Mucosa of stomach (tissue), 1 donor: ENCODE measurements around the gene CAPN8.

Source experiments
- H3K27me3 ChIP-seq: one replicate; pipeline ENCODE4 v1.7.0; 2013; ENCODE audit warnings: mild to moderate bottlenecking, low read length; ENCODE audit not compliant: control insufficient read depth, insufficient read depth
- H3K36me3 ChIP-seq: one replicate; pipeline ENCODE4 v1.7.0; 2013; ENCODE audit warnings: low read length; ENCODE audit not compliant: control insufficient read depth, insufficient read depth
- H3K4me1 ChIP-seq: one replicate; pipeline ENCODE4 v1.7.0; 2013; ENCODE audit warnings: mild to moderate bottlenecking, low read length; ENCODE audit not compliant: control insufficient read depth, insufficient read depth
- H3K4me3 ChIP-seq: one replicate; pipeline ENCODE4 v1.7.0; 2013; ENCODE audit warnings: low read length
- H3K9ac ChIP-seq: one replicate; pipeline ENCODE4 v1.7.0; 2013; ENCODE audit warnings: mild to moderate bottlenecking, low read length, moderate library complexity
- H3K9me3 ChIP-seq: one replicate; pipeline ENCODE4 v1.7.0; 2013; ENCODE audit warnings: mild to moderate bottlenecking, low read length, moderate library complexity; ENCODE audit not compliant: control insufficient read depth
- donor health status: Pancreatic carcinoma.

Gene CAPN8

DNA sequence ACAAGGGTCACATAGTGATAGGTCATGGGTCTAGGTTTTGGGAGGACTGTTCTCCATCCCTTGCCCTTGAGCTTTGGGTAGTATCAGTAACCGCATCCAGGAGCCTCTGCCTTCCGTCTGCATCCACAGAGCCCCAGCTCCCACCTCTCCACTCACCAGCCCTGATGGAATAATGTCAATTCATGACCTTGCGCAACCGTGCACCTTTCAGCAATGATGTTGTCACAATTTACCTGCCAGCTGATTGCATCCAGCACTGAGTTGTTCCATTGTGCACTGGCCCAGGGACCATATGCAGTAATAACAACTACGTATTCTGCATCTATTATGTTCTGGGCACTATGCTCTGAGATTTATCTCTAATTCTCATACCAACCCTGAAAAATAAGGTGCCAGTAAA, 1.4 kb downstream of the CAPN8 start:
- peaks cover 46% of the 10 kb centered on the region for H3K4me1 ChIP-seq
- peak overlapping the region; percentile 77 for H3K4me3 ChIP-seq
- H3K27me3 ChIP-seq, result no peaks in the 10 kb centered on the region
- H3K9me3 ChIP-seq, result no peaks in the 10 kb centered on the region
- H3K36me3 ChIP-seq, result no peaks in the 10 kb centered on the region
- H3K9ac ChIP-seq, result peak overlapping the region; percentile 83

DNA sequence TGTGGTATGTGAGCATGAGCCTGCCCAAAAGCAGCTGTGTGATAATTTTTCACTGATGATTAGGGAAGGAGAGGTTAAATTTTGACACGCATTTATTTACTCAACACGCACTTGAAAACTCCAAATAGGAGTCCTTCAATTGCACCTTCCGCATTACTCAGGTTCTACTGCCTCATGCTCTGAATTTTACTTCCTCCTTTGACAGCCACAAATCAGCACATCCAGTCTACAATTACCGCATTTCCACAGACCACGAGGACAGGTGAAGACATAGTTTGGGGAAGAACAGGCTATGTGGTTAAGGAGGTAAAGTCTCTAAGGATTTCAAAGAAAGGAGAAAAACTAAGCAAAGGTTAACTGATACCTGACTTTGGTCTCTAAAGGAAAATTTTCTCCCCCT, 2.6 kb downstream of the CAPN8 start:
- H3K4me3 ChIP-seq, result peak overlapping the region; percentile 77
- H3K9me3 ChIP-seq, result no peaks in the 10 kb centered on the region
- no peaks in the 10 kb centered on the region for H3K36me3 ChIP-seq
- peaks cover 40% of the 10 kb centered on the region for H3K4me1 ChIP-seq
- H3K9ac ChIP-seq, result peak overlapping the region; percentile 51
- H3K27me3 ChIP-seq, result no peaks in the 10 kb centered on the region

DNA sequence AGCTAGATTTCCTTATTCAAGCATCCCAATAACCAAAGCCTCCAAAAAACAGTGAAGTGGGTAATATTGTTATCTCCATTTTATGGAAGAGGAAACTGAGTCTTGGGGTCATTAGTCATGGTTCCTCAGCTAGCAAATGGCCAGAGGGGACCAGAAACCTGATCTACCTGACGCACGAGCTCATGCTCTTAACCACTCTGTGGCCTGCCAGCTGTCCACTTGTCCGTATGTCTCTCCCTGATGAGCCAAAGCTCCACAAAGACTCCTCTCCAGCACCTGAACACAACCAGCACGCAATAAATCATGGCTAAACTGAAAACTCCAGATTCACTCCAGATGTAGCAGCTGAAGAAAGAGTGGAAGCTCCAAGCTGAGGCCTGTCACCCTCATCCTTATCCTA, 5.8 kb downstream of the CAPN8 start:
- H3K4me1 ChIP-seq, result peaks cover 25% of the 10 kb centered on the region
- no peaks in the 10 kb centered on the region for H3K36me3 ChIP-seq
- H3K27me3 ChIP-seq, result no peaks in the 10 kb centered on the region
- H3K9me3 ChIP-seq, result no peaks in the 10 kb centered on the region
- no peak overlapping the region for H3K9ac ChIP-seq
- H3K4me3 ChIP-seq, result no peak overlapping the region

DNA sequence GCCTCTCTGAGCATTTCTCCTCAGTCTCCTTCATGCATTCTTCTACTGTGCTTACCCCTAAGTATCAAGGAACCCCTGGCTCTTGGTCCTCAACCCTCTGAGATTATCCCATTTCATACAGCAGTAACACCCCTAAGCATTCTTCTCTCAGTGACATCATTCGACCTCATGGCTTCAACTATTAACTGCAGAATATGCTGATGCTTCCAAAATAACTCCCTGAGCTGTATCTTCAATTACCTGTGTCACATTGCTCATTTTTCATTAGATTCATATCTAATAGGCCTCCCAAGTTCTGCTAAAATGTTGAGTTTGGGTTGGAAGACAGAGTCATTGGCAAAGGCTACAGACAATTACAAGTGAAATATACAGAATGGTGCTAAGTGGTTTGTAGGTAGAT, 7.5 kb downstream of the CAPN8 start:
- Histone ChIP-seq H3K36me3 (no peaks in the 10 kb centered on the region), H3K4me1 (peaks cover 35% of the 10 kb centered on the region), H3K27me3 (no peaks in the 10 kb centered on the region), H3K9ac (no peak overlapping the region), H3K4me3 (no peak overlapping the region), H3K9me3 (no peaks in the 10 kb centered on the region)

DNA sequence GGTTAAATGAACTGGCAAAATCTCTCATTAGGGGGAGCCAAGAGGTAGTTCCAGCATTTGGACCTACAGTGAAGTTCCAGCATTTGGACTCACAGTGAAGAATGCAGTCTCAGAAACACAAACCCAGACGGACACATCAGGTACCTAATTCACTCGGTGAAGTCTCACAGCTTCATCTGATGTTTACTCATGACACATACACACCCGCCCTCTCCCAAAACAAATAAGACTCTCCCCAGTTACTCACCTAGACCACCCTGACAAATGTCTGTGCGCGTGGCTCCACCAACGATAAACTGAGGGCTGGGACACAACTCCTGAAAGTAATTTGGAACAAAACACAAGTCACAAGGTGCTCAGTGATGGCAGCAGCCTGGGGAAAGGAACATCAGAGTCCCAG, 11.4 kb downstream of the CAPN8 start:
- peaks cover 37% of the 10 kb centered on the region for H3K4me1 ChIP-seq
- no peaks in the 10 kb centered on the region for H3K9me3 ChIP-seq
- H3K4me3 ChIP-seq, result no peak overlapping the region
- H3K9ac ChIP-seq, result no peak overlapping the region
- H3K27me3 ChIP-seq, result no peaks in the 10 kb centered on the region
- H3K36me3 ChIP-seq, result peaks cover 7% of the 10 kb centered on the region

DNA sequence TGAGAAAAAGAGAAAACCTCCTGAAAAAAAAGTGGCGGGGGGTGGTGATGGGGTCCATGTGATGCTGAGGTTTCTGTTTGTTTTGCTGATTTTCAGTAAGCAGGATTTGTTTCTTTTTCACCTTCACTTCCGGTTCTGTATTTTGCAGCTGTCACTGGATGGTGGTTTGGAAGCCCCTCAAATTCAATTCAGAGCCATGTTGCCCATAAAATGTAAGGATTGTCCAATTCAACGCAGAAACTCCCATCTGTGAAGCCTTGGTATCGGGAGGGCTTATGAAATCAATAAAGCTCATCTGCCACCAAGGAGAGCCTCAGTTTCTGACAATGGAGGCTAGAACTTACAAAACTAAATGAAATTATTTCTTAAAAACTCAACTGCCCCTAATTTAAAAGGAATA, 12.1 kb downstream of the CAPN8 start:
- Histone ChIP-seq H3K4me3 (no peak overlapping the region), H3K27me3 (no peaks in the 10 kb centered on the region), H3K36me3 (peaks cover 8% of the 10 kb centered on the region), H3K9me3 (no peaks in the 10 kb centered on the region), H3K9ac (no peak overlapping the region), H3K4me1 (peaks cover 35% of the 10 kb centered on the region)

DNA sequence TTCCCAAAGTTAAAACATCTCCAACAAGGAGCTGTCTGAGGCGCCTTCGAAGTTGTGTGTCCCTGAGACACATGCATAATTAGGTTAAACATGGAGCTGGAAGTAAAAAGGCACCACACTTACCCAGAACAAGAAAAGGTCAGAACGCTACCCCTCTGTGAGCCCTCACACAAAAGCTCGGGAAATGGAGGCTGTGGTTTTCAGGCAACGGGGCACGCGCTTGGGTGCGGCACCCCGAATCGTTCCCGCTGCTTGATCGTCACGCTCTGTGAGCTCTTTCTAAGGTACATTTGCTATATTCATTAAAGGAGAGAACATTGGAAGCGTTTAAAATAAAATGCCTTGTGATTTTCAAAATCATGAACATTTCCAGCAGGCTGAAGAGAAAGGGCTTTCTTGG, 12.5 kb downstream of the CAPN8 start:
- peaks cover 8% of the 10 kb centered on the region for H3K36me3 ChIP-seq
- H3K4me3 ChIP-seq, result no peak overlapping the region
- no peaks in the 10 kb centered on the region for H3K9me3 ChIP-seq
- no peaks in the 10 kb centered on the region for H3K27me3 ChIP-seq
- peaks cover 33% of the 10 kb centered on the region for H3K4me1 ChIP-seq
- H3K9ac ChIP-seq, result no peak overlapping the region

DNA sequence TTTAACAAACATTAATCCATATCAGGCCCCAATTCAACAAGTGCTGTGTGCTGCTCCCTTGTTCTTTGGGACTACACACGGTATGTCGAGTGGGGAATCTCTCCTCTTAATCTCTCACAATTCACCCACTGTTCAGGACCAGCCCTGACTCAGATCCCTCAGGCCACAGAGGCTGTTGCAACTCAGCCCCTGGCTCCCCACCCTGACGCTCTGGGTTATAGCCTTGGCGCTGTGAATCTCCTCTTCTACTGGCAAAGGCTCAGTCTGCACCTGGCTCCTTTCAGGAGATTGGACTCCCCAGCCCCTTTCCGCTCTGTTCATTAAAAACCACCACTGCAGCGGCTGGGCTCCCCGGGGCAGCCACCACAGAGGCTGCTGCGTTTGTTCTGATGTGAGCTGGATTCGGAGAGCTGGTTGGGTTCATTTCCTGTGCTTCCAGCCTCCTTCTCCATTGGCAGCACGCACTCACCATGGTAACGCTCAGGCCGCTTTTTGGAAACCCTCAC, 13.0 kb downstream of the CAPN8 start:
- H3K36me3 ChIP-seq, result peaks cover 8% of the 10 kb centered on the region
- no peak overlapping the region for H3K4me3 ChIP-seq
- no peaks in the 10 kb centered on the region for H3K27me3 ChIP-seq
- no peaks in the 10 kb centered on the region for H3K9me3 ChIP-seq
- peaks cover 31% of the 10 kb centered on the region for H3K4me1 ChIP-seq
- no peak overlapping the region for H3K9ac ChIP-seq

DNA sequence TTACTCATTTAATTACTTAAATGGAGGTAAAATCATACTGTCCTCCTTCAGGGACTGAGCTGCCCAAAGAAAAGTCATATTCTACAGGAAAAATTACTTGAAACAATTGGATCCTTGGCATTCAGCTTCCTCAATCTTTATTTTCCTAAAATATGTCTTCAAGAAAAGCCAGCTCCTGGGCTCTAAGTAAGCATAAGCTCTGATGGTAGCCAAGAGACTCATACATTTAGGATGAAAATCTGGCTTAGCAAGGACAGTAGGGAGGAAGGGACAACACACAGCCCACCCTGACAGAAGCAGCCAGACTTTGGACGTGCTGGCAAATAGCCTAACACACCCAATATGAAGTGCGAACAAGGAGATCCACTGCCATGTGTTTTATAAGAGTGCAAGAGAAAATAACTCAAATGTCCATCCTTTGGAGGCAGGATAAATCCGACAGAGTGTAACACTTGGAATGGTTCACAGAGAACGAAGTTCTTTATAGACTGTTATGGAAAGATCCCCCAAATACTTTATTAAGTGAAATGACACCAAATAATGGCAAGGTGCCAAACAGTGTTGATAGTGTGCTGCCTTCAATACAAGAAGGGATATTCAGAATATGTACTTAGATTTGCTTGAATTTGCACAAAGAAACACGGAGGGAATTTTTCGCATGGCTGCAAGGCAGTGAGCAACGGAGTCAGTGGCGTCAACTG, 14.1 kb downstream of the CAPN8 start:
- H3K9ac ChIP-seq, result no peak overlapping the region
- H3K36me3 ChIP-seq, result peaks cover 10% of the 10 kb centered on the region
- no peak overlapping the region for H3K4me3 ChIP-seq
- no peaks in the 10 kb centered on the region for H3K27me3 ChIP-seq
- H3K4me1 ChIP-seq, result peaks cover 37% of the 10 kb centered on the region
- H3K9me3 ChIP-seq, result no peaks in the 10 kb centered on the region

DNA sequence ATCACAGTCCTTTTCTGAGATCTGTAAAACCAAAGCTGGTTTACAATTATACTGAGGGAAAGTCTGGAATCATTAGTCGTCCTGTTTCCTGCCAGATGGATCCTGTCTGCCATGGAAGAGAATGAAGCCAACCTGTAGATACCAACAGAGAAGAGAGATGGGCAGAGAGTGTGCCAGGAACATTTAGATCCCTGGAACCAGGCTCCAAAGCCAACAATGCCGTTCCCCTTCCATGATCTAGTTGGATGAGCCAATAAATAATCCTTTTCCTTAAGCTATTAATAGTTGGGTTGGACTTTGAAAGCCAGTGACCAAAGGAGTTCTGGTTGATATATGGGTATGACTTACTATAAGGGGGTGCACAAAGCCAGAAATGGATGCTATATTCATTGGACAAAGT, 15.0 kb downstream of the CAPN8 start:
- Histone ChIP-seq H3K4me3 (no peak overlapping the region), H3K27me3 (no peaks in the 10 kb centered on the region), H3K36me3 (peaks cover 18% of the 10 kb centered on the region), H3K9me3 (no peaks in the 10 kb centered on the region), H3K9ac (no peak overlapping the region), H3K4me1 (peaks cover 44% of the 10 kb centered on the region)

DNA sequence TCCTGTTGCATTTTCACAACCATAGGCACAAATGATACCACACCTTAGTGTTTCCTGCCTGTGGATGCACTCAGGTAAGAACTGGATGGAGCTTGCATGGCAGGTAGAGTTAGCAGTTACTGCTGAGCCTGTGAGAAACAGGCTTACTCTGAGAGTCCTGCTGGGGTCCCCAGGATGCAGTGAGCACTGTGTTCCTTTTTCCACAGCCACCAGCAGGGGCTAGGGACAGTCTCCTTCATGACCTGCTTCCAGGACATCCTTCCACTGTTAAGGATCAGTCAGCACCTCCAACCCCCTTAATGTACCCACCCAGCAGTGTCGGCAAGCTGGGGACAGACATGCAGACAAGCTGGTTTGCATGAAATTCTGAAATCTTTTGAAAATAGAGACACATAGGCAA, 16.3 kb downstream of the CAPN8 start:
- H3K9ac ChIP-seq, result no peak overlapping the region
- no peak overlapping the region for H3K4me3 ChIP-seq
- peaks cover 18% of the 10 kb centered on the region for H3K36me3 ChIP-seq
- H3K4me1 ChIP-seq, result peaks cover 49% of the 10 kb centered on the region
- no peaks in the 10 kb centered on the region for H3K27me3 ChIP-seq
- no peaks in the 10 kb centered on the region for H3K9me3 ChIP-seq

DNA sequence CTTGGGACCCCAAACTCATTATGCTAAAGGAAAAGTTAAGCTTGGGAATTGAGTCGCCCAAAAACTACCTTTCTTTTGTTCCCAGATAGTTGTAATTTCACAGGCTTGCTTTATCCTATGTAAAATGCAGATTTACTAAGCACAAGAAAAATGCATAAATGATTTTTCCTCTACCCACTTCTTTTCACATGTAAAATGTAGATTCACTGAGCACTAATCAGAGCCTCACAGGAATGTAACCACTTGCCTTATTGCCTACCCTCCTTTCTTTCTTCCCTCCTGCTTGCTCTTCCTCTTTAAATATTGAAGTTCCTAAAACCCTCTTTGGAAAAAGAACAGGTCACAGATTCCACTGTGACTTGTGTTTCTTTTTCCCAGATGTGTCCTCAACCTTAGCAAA, 18.3 kb downstream of the CAPN8 start:
- H3K36me3 ChIP-seq, result peaks cover 18% of the 10 kb centered on the region
- H3K4me3 ChIP-seq, result no peak overlapping the region
- H3K4me1 ChIP-seq, result peaks cover 53% of the 10 kb centered on the region
- H3K9ac ChIP-seq, result no peak overlapping the region
- no peaks in the 10 kb centered on the region for H3K27me3 ChIP-seq
- H3K9me3 ChIP-seq, result no peaks in the 10 kb centered on the region

DNA sequence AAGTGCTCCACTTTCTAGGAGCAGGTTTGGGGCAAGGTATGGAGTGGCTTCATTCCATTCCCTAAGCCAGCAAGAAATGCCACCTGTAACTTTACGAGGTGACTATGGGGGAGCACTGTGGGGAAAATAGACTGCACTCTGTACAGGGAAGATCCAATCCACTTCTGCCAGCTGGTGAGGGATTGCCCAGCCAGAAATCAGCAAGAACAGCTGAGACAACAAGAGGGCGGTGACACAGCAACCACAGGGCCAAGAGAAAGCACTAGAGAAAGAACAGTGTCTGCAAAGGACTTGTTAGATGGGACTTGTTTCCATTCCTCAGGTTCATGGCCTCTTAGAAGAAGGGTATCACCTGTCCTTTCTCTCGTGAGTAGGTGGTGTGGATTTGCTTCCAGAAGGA, 19.6 kb downstream of the CAPN8 start:
- no peaks in the 10 kb centered on the region for H3K9me3 ChIP-seq
- peaks cover 47% of the 10 kb centered on the region for H3K4me1 ChIP-seq
- peak overlapping the region; percentile 10 for H3K4me3 ChIP-seq
- no peak overlapping the region for H3K9ac ChIP-seq
- H3K36me3 ChIP-seq, result peaks cover 18% of the 10 kb centered on the region
- H3K27me3 ChIP-seq, result no peaks in the 10 kb centered on the region
